CD4-positive, alpha-beta T cell treated with Interleukin-15 for 1 hour (primary cell): Measurements from ENCODE around the gene OR52I2.

ENCODE experiments used
- DNase-seq: peaks from one replicate; pipeline ENCODE4 v3.0.0-alpha.2; 2020

Gene OR52I2

DNA sequence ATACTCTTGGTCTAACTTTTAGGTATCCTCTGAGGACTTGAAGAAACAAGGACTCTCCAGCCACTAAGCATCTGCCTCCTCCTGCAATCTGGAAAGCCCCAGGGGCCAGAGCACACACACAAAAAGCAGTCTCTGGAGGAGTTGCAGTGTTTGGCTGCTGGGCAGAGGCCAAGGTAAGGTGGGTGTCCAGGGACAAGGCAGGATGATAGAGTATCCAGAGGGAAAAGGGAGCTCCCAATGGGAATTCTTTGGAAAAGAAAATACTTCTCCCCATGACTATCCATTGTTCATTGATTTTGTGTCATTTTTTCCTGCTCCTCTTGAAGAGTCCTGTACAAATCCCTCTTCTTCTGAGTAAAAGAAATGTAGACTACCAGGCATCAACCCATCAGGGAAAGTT lies at the start of gene OR52I2:
TSS of gene OR52I2 (plus strand) at position 301 of the 400 bp plus-strand sequence.
- DNase-seq: no peak

DNA sequence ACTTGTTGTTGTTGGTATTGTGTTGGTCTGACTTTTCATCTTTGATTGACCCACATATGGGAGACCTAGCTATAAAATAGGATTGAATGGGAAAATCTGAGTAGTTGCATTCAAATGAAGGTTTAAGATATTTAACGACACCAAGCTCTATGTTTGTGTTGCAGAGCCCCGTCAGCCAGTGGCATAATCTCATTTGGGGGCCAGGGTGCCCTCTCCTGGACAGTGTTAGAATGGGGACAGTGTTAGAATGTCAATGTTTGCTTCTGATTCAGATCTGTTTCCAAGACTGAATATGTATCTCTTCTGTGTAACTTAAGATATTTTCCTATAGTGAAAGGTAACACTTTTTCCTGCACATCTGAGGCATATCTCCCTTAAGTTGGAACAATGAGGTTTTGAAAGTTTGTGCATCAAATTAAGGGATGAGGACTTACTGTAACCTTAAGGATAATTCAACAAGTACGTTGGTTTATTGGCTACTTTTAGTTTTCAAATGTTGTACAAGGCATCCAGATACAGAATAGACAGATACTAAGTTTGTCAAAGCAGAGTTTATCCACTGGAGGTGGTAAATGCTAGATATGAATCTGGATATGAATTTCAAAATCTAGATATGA lies 41.8 kb upstream of the OR52I2 start:
- no peak for DNase-seq

DNA sequence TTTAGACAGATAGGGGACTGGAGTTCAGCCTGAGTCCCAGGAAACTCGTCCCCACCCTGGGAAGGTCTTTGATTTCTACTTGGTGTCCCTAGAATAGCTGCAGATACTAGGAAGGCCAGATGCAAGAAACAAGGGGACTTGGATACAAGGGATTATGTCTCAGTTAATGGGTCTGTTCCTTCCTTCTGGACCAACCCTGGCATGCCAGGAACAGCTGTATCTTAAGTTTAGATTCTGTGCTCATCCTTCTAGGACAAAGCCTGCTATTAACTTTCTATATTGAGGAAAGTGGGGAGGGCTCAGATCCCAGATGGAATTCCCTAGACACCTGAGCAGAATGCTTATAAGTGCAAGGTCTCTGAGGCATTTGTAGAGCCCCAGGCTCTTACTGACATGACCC lies 40.5 kb upstream of the OR52I2 start:
- DNase-seq: no peak

DNA sequence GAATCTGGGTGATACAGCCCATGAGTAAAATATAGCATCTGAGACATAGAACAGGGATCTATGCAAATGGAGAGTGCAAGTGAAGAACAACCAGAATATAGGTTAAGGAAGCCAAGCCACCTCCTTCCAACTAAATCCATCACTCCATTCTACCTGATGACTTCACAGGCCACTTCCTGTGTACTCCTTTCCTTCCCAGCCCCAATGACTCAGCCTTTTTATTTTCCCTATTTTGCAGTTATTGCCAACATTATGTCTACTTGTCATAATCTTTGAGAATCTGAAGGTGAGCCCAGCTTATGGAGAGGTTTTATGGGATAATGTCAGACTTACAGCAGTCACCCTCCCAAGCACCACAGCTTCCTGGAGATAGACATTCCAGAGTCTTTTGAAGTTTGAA lies 38.0 kb upstream of the OR52I2 start:
- DNase-seq: no peak

DNA sequence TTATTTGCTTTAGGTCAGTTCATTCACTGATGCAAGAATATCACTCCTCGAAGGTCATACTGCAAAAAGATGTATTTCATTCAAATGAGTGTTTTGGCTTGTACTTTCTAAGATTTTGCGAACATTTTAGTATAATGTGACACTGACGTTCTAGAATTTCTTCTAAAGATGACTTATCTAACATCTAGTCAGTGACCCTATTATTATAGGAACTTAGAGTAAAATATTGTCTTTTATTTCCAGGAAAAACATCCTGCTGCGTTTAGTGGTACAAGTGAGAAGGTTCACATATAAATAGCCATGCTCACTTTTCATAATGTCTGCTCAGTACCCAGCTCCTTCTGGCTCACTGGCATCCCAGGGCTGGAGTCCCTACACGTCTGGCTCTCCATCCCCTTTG lies 36.7 kb upstream of the OR52I2 start, which contains the start of gene OR52M1:
TSS of gene OR52M1 (plus strand) at position 301 of the 400 bp plus-strand sequence. CDS start at position 301, 0 bp downstream.
- DNase-seq: no peak

DNA sequence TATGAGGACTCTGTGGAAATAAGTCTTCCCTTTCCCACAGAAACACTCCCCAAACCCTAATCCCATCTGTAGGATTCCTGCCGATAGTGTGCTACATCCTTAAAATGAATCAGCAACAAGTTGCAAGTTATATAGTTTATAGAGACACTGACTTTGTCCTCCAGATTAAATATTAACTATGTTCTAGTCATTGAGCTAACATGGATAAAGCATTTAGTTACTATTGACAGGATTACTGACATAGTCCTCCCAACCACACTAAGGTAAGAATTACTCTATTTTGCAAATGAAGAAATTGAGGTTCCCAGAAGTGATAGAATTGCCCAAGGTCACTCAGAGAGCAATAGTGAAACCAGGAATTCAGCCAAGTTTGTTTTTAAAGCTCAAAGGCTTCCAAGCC lies 34.7 kb upstream of the OR52I2 start:
- DNase-seq: no peak

DNA sequence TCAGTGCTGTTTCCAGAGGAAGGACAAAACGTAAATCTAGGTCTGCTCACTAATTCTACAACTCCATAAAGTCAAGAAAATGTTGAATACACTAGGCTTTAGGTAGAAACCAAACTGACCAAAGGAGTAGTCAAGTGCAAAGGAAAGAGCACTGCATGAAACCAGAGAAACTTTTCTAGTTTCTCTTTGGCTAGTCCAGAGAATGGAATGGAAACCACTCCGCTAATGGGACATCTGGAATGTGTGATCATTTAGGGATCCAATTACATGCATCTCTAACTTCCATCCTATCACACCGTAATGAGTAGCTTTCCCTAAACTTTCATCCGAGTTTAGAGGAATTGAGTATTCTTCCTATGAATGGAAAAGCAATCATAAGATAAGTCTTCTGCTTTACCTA lies 34.1 kb upstream of the OR52I2 start:
- DNase-seq: no peak

DNA sequence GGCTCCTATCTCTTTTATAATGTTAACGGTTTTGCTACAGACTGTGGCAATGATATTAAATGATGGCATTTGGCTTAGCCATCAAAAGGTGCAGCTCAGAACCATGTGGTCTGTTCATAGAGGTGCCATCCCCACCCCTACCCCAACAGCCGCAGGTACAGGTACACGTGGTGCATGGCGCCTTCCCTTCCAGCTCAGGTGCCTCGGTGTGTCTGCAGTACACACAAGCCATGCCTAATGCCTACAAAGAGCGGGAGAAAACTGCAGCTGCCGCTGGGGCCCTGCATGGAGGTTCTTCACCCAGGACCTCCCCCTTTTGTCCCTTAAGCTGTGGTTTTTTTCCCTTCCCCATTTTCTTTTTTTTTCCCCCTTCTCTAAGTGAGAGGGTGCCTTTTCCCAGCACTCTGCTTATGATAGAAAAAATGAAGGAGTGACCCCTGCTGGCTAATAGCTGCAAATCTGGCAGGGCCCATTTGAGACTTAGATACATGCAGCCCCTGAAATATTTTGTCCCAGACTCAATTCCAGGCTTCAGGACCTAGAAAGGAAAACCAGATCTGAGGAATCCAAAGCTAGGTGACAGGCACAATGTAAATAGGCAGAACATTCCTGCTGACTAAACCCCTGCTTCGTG lies 30.1 kb upstream of the OR52I2 start:
- no peak for DNase-seq

DNA sequence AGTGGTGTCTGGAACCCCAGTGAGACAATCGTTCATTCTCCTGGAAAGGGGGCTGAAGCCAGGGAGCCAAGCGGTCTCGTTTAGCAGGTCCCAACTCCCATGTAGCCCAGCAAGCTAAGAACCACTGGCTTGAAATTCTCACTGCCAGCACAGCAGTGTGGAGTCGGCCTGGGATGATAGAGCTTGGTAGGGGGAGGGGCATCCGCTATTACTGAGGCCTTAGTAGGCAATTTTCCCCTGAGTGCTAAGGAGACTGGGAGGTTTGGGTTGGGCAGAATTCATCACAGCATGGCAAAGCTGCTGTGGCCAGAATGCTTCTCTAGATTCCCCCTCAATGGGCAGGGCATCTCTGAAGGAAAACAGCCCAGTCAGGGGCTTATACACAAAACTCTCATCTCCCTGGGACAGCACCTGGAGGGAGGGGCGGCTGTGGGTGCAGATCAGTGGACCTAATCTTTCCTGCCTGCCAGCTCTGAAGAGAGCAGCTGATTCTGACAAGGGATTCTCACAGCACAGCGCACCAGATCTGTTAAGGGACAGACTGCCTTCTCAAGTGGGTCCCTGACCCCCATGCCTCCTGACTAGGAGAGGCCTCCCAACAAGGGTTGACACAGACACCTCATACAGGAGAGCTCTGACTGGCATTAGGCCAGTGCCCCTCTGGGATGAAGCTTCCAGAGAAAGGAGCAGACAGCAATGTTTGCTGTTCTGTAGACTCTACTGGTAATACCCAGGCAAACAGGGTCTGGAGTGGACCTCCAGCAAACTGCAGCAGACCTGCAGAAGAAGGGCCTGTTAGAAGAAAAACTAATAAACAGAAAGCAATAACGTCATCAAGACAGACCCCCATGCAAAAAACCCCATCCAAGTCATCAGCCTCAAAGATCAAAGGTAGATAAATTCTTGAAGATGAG lies 21.8 kb upstream of the OR52I2 start:
- no peak for DNase-seq

DNA sequence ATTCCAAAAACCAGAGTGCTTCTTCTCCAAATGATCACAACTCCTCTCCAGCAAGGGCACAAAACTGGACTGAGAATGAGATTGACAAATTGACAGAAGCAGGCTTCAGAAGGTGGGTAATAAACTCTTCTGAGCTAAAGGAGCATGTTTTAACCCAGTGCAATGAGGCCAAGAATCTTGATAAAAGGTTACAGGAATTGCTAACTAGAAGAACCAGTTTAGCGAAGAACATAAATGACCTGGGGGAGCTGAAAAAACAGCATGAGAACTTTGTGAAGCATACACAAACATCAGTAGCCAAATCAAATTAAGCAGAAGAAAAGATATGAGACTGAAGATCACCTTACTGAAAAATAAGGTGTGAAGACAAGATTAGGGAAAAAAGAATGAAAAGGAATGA lies 21.1 kb upstream of the OR52I2 start:
- DNase-seq: no peak

DNA sequence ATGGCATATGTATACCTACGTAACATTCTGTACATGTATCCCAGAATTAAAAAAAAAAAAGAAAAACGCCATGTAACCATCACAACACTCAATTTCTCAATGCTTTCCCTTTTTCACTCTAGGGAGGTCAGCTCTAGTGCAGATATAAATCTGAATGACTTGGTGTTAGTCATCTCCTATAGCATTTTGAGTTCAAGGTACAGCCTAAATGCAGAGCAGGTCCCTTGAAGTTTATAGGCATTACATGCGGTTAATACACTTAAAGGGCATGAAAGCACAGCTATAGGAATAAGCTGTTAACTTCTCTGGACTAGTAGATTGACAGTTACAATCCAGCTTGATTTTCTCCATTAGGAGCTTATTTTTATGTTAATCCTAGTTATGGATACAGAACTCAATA lies 16.2 kb upstream of the OR52I2 start:
- DNase-seq: no peak

DNA sequence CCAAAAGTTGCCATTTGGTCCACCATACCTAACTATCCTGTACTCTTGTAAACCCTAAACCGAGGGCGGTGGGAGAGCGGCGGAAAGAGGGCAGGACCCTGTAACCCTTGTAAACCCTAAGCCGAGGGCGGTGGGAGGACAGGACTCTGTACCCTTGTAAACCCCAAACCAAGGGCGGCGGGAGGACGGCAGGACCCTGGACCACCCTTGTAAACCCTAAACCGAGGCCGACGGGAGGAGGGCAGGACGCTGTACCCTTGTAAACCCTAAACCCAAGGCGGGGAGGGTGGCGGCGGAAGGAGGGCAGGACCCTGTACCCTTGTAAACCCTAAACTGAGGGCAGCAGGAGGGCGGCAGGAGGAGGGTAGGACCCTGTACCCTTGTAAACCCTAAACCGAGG lies 12.5 kb upstream of the OR52I2 start:
- DNase-seq: no peak

DNA sequence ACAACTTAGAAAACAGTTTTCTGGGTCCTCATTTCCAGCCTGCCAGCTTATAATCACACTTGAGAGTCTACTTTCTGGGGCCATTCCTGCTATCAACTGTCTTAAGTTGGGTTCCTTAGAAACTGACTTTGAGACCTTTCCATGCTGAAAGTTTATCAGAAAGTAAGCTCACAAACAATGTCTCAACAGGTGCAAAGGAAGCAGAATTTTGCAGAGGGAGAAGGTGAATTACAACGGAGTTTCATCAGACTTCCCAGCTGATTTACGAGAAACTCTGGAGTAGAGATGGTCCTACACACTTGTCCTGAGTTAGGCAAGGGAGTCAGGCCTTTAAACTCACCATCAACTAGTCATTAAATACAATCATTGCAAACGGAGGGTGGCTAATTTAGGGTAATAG lies 4.7 kb upstream of the OR52I2 start:
- DNase-seq: no peak

DNA sequence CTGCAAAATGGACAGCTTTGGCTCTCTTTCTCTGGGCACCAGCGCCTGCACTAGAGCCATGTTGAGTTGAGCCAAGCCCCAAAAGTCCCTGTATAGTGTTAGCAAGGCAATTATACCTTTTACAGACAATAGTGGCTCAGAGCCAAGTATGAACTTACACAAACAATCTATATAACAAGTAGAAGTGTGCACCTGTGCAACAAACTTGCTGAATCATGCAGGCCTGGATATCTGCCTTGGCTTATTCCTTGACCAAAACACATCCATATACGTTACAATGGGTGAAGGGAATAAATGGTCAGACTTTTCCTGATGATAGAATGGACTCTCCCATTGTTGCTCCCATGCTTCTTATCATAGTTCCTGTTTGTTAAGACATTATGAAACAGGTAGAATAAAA lies 3.8 kb upstream of the OR52I2 start:
- DNase-seq: no peak

DNA sequence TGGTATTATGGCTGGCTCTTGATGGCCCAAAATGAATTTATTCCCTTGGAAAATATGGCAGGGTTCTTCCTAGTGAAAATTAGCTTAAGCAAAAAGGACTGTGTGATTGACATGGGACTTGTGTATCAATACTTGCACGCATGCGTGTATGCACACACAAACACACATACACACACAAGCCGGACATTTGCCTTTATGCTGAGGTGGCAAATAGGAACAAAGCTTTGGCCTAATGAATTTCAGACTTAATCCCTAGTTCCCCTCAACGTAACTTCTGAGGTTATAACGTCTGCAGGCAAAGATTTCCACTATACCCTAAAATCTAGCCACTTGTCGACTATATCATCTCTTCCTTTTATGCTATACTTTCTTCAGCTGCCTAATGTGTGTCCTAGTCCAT lies 2.9 kb upstream of the OR52I2 start:
- DNase-seq: no peak

DNA sequence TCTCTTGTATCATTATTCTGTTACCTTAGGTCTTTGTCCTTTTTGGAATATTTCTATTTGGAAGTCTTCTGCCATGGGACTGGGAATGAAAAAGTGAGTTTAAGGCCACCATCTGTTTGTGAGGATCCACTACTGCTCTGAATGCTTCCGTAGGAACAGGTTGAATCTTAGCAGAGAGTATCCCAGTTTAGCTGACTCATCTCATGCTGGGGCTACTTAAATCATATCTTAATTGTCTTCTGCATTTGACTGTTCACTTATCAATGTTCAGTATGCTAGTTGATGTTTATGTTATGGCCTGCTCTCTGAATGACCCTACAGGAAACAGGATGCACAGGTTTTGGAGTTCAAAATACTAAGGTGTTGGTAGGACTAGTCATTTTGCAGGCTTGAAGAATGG lies 1.4 kb upstream of the OR52I2 start:
- no peak for DNase-seq

DNA sequence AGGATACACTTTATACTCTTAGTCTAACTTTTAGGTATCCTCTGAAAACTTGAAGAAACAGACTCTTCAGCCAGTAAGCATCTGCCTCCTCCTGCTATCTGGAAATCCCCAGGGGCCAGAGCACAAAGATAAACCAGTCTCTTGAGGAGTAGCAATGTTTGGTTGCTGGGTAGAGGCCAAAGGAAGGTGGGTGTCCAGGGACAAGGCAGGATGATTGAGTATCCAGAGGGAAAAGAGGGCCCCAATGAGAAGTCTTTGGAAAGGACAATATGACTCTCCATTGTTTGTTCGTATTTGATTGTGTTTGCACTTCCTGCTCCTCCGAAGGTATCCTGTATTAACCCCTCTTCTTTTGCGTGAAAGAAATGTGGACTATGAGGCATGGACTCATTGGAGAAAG lies 7.5 kb downstream of the OR52I2 start:
- no peak for DNase-seq

DNA sequence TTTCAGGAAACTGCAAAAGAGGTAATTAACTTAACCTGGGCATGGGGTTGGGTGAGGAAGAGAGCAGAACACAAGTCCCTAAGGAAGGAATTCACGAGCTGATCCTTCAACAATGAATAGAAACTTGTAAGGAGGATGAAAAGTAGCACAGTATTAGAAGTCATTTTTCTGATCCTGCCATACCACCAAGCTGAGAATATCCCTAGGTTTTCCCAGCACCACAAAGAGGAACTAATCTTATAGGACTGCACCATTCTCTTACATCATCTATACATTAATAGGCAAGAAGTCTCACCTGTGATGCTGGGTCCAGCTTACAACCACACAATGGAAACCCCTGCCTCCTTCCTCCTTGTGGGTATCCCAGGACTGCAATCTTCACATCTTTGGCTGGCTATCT lies 12.2 kb downstream of the OR52I2 start, which contains the start of gene OR52I1:
TSS of gene OR52I1 (plus strand) at position 301 of the 400 bp plus-strand sequence. CDS start at position 301, 0 bp downstream.
- DNase-seq: no peak

DNA sequence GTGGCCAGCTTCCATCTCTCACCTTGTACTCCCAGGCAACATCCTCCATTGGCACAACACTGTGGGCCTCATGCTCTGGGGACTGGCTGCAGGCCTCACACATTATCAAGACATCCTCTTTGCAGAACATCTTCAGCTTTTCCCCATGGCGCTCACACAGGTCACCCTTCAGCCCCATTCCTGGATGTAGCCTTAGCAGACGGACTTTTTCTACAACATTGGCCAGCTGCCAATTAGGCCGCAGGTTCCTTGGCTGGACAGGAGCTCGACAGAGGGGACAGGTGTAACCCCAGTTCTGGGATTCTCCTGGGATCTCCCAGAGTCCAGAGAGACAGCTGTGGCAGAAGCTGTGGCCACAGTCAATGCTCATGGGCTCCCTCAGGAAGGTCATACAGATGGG lies 23.5 kb downstream of the OR52I2 start:
- no peak for DNase-seq

DNA sequence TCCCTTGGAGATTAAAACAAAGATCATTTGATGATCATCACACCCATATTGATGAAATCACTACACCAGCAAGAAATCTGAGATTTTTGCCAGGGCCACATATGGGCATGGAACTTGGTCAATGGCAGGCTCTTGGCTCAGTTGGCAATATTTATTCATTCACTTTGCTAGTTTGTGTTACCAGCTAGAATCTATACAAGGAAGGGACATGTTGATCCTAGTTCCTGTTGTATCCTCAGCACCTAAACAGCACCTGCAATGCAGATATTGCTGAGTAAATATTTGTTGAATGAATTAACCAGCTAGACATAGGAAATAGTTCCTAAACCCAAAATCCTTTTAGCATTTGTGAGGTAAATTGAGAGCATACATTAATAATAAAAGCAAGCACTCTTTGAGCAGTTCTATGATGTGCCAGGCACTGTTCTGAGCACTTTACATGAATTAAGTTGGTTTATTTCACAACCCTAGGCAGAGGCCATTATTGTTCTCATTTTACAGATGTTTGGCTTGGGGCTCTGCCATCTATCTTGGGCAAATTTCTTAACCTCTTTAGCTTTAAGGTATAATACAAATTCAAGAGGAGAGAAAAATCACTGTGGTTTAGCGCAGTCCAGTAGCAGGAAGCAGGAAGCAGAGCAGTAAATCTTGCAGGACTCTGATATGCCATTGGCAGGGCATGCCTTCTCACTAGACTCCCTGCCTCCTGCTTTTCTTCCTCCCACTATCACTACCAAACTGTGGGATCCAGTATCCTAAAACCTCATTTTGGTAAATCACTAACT lies 24.9 kb downstream of the OR52I2 start:
- no peak for DNase-seq

DNA sequence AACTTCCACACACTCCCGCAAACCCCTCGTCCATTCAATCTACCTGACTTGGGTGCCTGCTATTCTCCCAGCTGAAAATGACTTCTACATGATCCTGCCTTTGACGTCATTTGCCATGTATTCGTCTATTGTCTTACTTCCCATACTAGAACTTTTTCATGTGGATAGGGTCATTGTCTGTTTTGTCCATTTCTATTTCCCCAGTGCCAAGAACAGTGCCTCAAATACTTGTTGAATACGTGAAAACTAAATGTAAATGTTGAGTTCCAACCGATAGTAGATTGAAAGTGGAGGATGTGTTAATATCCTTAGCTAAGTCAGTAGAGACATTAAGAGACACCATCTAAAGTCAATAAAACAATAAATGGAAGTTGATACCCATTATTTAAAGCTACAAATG lies 25.6 kb downstream of the OR52I2 start:
- DNase-seq: no peak

DNA sequence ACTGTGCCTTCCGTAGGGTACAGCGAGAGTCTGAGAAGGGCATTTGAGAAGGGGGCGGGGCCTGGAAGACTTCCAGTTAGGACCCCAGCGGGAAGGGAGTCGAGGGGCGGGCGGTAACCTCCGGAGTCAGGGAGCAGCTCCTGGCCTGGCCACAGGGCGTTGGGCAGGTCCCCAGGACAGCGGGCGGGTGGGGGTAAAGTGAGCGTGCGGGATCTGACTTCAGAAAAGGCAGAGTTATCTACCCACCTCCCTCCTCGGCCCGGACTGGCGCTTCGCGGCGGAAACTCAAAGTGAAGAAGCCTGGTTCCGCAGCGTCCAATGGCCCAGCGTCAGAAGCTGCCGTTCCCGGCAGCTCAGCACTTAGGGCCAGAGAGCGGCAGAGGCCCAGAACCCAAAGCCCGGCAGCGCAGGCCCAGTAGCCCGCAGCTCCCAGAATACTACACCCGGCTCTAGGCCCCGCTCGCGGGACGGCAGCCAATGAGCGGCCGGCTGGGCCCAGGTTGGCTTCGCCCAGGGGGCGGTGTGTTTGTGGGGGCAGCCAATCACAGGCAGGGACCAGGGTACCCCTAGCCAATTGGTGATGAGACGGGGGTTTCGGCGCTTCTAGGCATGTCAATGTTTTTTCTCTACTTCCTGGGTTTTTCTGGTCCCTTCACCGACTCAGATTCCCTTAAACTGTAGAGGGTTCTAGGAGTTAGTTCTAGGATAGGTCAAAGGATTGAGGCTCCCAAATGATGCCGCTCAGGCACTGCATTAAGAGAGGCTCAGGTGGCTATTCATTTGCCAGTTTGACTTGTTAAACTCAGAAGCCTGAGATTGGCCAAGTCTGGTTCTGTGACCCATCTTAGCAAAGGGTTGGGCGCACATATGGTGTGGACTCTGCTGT lies 26.5 kb downstream of the OR52I2 start, which contains the start of gene TRIM68:
TSS of gene TRIM68 (minus strand) at position 451 of the 886 bp plus-strand sequence. CDS start 2,727 bp downstream, outside the sequence.
- DNase-seq: peak; percentile 95
